T-cell (primary cell): ENCODE data around the gene NELFA. TPM values are rescaled to one million over a fixed set of nuclear protein-coding genes. Genes with fewer than 3 reads are reported as not detected.
A peak's percentile ranks its signal among the peaks of the same experiment; 100 is the strongest.

Experiments used
- ATAC-seq, 4 experiments: fragments of 200-7000 bp in 3 of 4; fragments of 150-1000 bp in 1 of 4; cut with Tn5 transposase; replicated peaks in 1 of 4; 1 replicate in 3 of 4; 2 replicates in 1 of 4; pipeline ENCODE4 v1.10.0; 2021; ENCODE audit warnings: moderate library complexity in 3 of 4, mild to moderate bottlenecking in 2 of 4, moderate number of reproducible peaks in 1 of 4
- CTCF ChIA-PET, 2 donors: fragments of 300-600 bp; sonication (Branson Sonifier 250); formaldehyde crosslinking; loops; one replicate each; lab custom pipeline; 2022; ENCODE audit warnings: antibody characterized with exemption in 2 of 2; lab: Charles Lee
- POLR2A ChIA-PET, 2 donors: fragments of 300-600 bp; sonication (Branson Sonifier 250); formaldehyde crosslinking; loops; one replicate each; lab custom pipeline; 2022; ENCODE audit warnings: antibody characterized with exemption in 2 of 2; lab: Charles Lee
- DNase-seq, 35 experiments: peaks; one replicate each; pipeline versions ENCODE4 v3.0.0 to v3.0.0-alpha.2; 2013 to 2023
- H3K27ac ChIP-seq: one replicate; pipeline ENCODE4 v1.5.1; 2013; ENCODE audit warnings: low read length
- H3K27me3 ChIP-seq, 2 experiments: replicated peaks in 1 of 2; 1 replicate in 1 of 2; 2 replicates in 1 of 2; pipeline versions ENCODE4 v1.6.1 to v1.7.0; 2013; ENCODE audit warnings: low read length in 1 of 2, mixed read lengths in 1 of 2; ENCODE audit not compliant: control insufficient read depth in 2 of 2, insufficient read depth in 2 of 2; ENCODE audit errors: extremely low read depth in 1 of 2
- H3K36me3 ChIP-seq, 2 donors: 1 replicate in 1 of 2; 2 replicates in 1 of 2; pipeline versions ENCODE4 v1.6.1 to v1.7.0; 2013; ENCODE audit warnings: low read length in 1 of 2; ENCODE audit not compliant: control insufficient read depth in 2 of 2, insufficient read depth in 1 of 2; ENCODE audit errors: extremely low read depth in 1 of 2
- H3K4me1 ChIP-seq, 2 experiments: 1 replicate in 1 of 2; 2 replicates in 1 of 2; pipeline versions ENCODE4 v1.6.1 to v1.7.0; 2013; ENCODE audit warnings: low read length in 2 of 2, mixed read lengths in 1 of 2; ENCODE audit not compliant: insufficient read depth in 2 of 2, control insufficient read depth in 1 of 2; ENCODE audit errors: extremely low read depth in 1 of 2
- H3K4me3 ChIP-seq, 2 donors: 1 replicate in 1 of 2; 2 replicates in 1 of 2; pipeline versions ENCODE4 v1.5.1 to v1.7.0; 2013; ENCODE audit warnings: mild to moderate bottlenecking in 2 of 2, low read length in 1 of 2, moderate library complexity in 1 of 2; ENCODE audit not compliant: control insufficient read depth in 1 of 2; ENCODE audit errors: extremely low read depth in 1 of 2
- H3K9me3 ChIP-seq: 2 replicates; pipeline ENCODE4 v1.7.0; 2013
- H3K27ac Mint-ChIP-seq, 2 donors: one replicate each; pipeline ENCODE4 v1.8.0; 2020 to 2021; ENCODE audit warnings: mild to moderate bottlenecking in 2 of 2, mixed read lengths in 2 of 2
- H3K27me3 Mint-ChIP-seq, 2 donors: one replicate each; pipeline ENCODE4 v1.8.0; 2021 to 2022; ENCODE audit warnings: mixed read lengths in 2 of 2
- H3K36me3 Mint-ChIP-seq: one replicate; pipeline ENCODE4 v1.8.0; 2021; ENCODE audit warnings: mixed read lengths
- H3K4me1 Mint-ChIP-seq, 3 donors: one replicate each; pipeline ENCODE4 v1.8.0; 2020 to 2022; ENCODE audit warnings: mixed read lengths in 3 of 3, mild to moderate bottlenecking in 1 of 3
- H3K4me3 Mint-ChIP-seq, 3 donors: one replicate each; pipeline ENCODE4 v1.8.0; 2020 to 2022; ENCODE audit warnings: mild to moderate bottlenecking in 3 of 3, mixed read lengths in 3 of 3, moderate library complexity in 3 of 3
- H3K9me3 Mint-ChIP-seq, 3 donors: one replicate each; pipeline ENCODE4 v1.8.0; 2020 to 2022; ENCODE audit warnings: mixed read lengths in 3 of 3
- WGBS: methylation state at CpG from one replicate; pipeline ENCODE4 v1.1.5; 2013; ENCODE audit warnings: missing lambda C conversion rate; ENCODE audit not compliant: insufficient coverage; 5-methylcytosine and 5-hydroxymethylcytosine counted together
- total RNA-seq, 35 experiments: library from RNA in 6 of 35; stranded (reverse) in 6 of 35; fragments of 120-200 nt in 1 of 35; gene quantifications; one replicate each; pipeline versions ENCODE4 v1.2.1 to v1.2.4 and lab custom pipeline; 2013 to 2026

Gene NELFA
- total RNA-seq, 5 donors from 2014 or later (not counting 1 experiment from before 2014, with no cell fraction given): 40.7 to 55.1 (median 46.2) TPM

GRCh38 chr4:1984406-1985191 is 24.2 kb downstream of the NELFA start:
- DNase-seq (no peak), ATAC-seq (no peak)
- ChIA-PET CTCF (interaction anchor here in 1 of 2 donors (0.5 kb wide), 1 partner anchor 52 kb away, joined by 7 read pairs; no protein-coding TSS in a partner anchor), POLR2A (no interaction called here)
- WGBS: 90% methylated on average over 20 of the region's 27 CpGs
- Histone ChIP-seq H3K4me1 (no peaks in the 10 kb centered on the region), H3K27ac (no peak overlapping the region), H3K27me3 (no peaks in the 10 kb centered on the region), H3K9me3 (no peaks in the 10 kb centered on the region), H3K4me3 (no peak overlapping the region), H3K36me3 (peaks cover 53 to 87% of the 10 kb centered on the region in 2 donors)
- no peak overlapping the region for H3K27ac Mint-ChIP-seq
- peaks cover 24% of the 10 kb centered on the region for H3K36me3 Mint-ChIP-seq
- H3K9me3 Mint-ChIP-seq: no peaks in the 10 kb centered on the region
- H3K4me3 Mint-ChIP-seq: no peak overlapping the region
- H3K4me1 Mint-ChIP-seq: no peaks in the 10 kb centered on the region
- H3K27me3 Mint-ChIP-seq: no peaks in the 10 kb centered on the region

GRCh38 chr4:1983846-1984405 is 24.8 kb downstream of the NELFA start:
- no peak for DNase-seq
- no peak overlapping the region for H3K27ac Mint-ChIP-seq
- H3K9me3 Mint-ChIP-seq: no peaks in the 10 kb centered on the region
- H3K27me3 ChIP-seq: no peaks in the 10 kb centered on the region
- H3K36me3 ChIP-seq: peaks cover 46 to 87% of the 10 kb centered on the region in 2 donors
- 95% methylated on average over 19 of the region's 21 CpGs for WGBS
- ATAC-seq: no peak
- H3K4me3 ChIP-seq: no peak overlapping the region
- peaks cover 30% of the 10 kb centered on the region for H3K36me3 Mint-ChIP-seq
- ChIA-PET CTCF (no interaction called here), POLR2A (no interaction called here)
- no peaks in the 10 kb centered on the region for H3K9me3 ChIP-seq
- no peaks in the 10 kb centered on the region for H3K27me3 Mint-ChIP-seq
- H3K4me1 ChIP-seq: no peaks in the 10 kb centered on the region
- no peak overlapping the region for H3K4me3 Mint-ChIP-seq
- H3K27ac ChIP-seq: no peak overlapping the region
- H3K4me1 Mint-ChIP-seq: no peaks in the 10 kb centered on the region

DNA sequence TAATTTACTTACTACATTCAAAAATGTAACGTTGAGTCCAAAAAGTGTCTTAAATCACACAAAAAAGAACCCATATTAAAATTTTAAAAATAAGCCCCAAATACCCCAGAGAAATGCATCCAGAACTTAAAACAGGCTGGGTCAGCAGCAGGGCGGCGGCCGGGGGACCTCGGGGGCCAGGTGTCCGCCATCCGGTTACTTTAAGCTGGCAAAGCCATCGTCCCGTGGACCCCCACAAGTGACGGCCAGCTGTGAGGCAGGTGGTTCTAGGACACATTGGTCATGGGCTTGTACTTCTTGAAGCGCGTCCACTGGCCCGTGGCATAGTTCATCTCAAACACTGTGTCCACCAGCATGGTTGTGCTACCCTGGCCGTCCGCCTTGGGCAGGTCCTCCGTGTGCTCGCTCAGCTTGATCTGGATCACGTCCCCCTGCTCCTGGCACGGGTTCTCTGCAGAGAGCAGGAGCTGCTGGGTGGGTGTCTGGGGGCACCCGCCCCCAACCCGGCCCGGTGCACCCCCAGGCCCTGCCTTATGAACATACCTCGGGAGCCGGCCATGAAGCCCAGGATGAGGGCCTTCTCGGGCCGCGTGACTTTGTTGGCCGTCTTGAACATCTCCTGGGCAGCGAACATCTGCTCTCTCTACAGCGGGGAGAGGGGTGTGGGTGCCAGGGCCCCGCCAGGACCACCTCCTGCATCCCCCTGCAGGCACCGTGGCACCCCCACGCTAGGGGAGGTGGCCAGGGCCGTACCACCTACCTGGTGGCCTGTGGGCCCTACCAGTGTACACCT is 25.5 kb downstream of the NELFA start:
- H3K27ac Mint-ChIP-seq: no peak overlapping the region
- Histone ChIP-seq H3K27me3 (no peaks in the 10 kb centered on the region), H3K4me1 (no peaks in the 10 kb centered on the region), H3K27ac (no peak overlapping the region), H3K36me3 (peaks cover 49 to 90% of the 10 kb centered on the region in 2 donors), H3K9me3 (no peaks in the 10 kb centered on the region), H3K4me3 (no peak overlapping the region)
- CTCF ChIA-PET: no interaction called here
- no peaks in the 10 kb centered on the region for H3K4me1 Mint-ChIP-seq
- H3K4me3 Mint-ChIP-seq: no peak overlapping the region
- no peaks in the 10 kb centered on the region for H3K9me3 Mint-ChIP-seq
- ATAC-seq (no peak), DNase-seq (no peak)
- H3K36me3 Mint-ChIP-seq: peaks cover 34% of the 10 kb centered on the region
- H3K27me3 Mint-ChIP-seq: no peaks in the 10 kb centered on the region
- POLR2A ChIA-PET: no interaction called here
- WGBS: 96% methylated on average over 33 of the region's 34 CpGs

GRCh38 chr4:1982124-1983052 is 26.4 kb downstream of the NELFA start:
- no peaks in the 10 kb centered on the region for H3K4me1 ChIP-seq
- no peaks in the 10 kb centered on the region for H3K9me3 Mint-ChIP-seq
- H3K27ac Mint-ChIP-seq: no peak overlapping the region
- ChIA-PET POLR2A (no interaction called here), CTCF (no interaction called here)
- no peak overlapping the region for H3K27ac ChIP-seq
- no peak overlapping the region for H3K4me3 Mint-ChIP-seq
- peaks cover 39% of the 10 kb centered on the region for H3K36me3 Mint-ChIP-seq
- no peaks in the 10 kb centered on the region for H3K27me3 Mint-ChIP-seq
- H3K4me1 Mint-ChIP-seq: no peaks in the 10 kb centered on the region
- ATAC-seq (no peak), DNase-seq (no peak)
- H3K36me3 ChIP-seq: peaks cover 41 to 84% of the 10 kb centered on the region in 2 donors
- no peak overlapping the region for H3K4me3 ChIP-seq
- H3K9me3 ChIP-seq: no peaks in the 10 kb centered on the region
- 94% methylated on average over 8 of the region's 16 CpGs for WGBS
- H3K27me3 ChIP-seq: no peaks in the 10 kb centered on the region

GRCh38 chr4:1981251-1982058 is 27.3 kb downstream of the NELFA start:
- ChIA-PET POLR2A (no interaction called here), CTCF (no interaction called here)
- peaks cover 42% of the 10 kb centered on the region for H3K36me3 Mint-ChIP-seq
- Histone ChIP-seq H3K4me3 (no peak overlapping the region), H3K27ac (no peak overlapping the region), H3K27me3 (no peaks in the 10 kb centered on the region), H3K36me3 (peaks cover 34 to 84% of the 10 kb centered on the region in 2 donors), H3K9me3 (no peaks in the 10 kb centered on the region), H3K4me1 (no peaks in the 10 kb centered on the region)
- H3K9me3 Mint-ChIP-seq: no peaks in the 10 kb centered on the region
- 76% methylated on average over 10 of the region's 22 CpGs for WGBS
- H3K4me3 Mint-ChIP-seq: no peak overlapping the region
- H3K27ac Mint-ChIP-seq: peak overlapping the region in 1 of 2 donors; percentile 0
- H3K27me3 Mint-ChIP-seq: no peaks in the 10 kb centered on the region
- H3K4me1 Mint-ChIP-seq: no peaks in the 10 kb centered on the region
- ATAC-seq (no peak), DNase-seq (peak in 1 of 35 experiments; percentile 4)
